ENCODE data around the gene TRPV2. TPM values are rescaled to one million over a fixed set of nuclear protein-coding genes. Genes with fewer than 3 reads are reported as not detected.
A peak's percentile ranks its signal among the peaks of the same experiment; 100 is the strongest.

Gene TRPV2
- total RNA-seq, 1 donor from 2014 or later: 2.1 TPM

DNA sequence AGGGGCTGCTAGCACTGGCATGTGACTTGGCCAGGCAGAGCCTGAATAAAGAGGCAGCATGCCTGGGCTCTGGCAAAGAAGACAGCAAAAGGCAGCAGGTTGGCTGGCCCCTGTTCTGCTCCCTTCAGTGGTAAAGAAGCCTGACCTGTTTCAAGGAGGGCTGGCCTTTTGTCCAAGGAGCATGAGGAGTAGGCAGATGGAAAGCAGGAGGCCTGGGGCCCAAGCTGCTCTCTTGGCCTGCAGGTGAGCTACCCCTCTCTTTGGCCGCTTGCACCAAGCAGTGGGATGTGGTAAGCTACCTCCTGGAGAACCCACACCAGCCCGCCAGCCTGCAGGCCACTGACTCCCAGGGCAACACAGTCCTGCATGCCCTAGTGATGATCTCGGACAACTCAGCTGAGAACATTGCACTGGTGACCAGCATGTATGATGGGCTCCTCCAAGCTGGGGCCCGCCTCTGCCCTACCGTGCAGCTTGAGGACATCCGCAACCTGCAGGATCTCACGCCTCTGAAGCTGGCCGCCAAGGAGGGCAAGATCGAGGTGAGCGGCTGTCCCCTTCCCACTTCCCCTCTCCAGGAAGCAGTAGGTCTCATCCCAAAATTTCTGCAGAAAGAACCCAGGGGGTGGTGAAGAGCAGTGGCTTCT is 8.0 kb downstream of the TRPV2 start:
- H3K9me3 Mint-ChIP-seq: no peaks in the 10 kb centered on the region
- no peak for DNase-seq (ENCODE audit: low spot score in 2 of 2, unreplicated experiment in 2 of 2)
- H3K36me3 Mint-ChIP-seq: no peaks in the 10 kb centered on the region
- no peaks in the 10 kb centered on the region for H3K27me3 Mint-ChIP-seq (ENCODE audit: low read depth)
- peaks cover 12% of the 10 kb centered on the region for H3K4me1 Mint-ChIP-seq
- no peak overlapping the region for H3K4me3 Mint-ChIP-seq
- no peak overlapping the region for H3K27ac Mint-ChIP-seq
- TF ChIP-seq, protein P1, sequence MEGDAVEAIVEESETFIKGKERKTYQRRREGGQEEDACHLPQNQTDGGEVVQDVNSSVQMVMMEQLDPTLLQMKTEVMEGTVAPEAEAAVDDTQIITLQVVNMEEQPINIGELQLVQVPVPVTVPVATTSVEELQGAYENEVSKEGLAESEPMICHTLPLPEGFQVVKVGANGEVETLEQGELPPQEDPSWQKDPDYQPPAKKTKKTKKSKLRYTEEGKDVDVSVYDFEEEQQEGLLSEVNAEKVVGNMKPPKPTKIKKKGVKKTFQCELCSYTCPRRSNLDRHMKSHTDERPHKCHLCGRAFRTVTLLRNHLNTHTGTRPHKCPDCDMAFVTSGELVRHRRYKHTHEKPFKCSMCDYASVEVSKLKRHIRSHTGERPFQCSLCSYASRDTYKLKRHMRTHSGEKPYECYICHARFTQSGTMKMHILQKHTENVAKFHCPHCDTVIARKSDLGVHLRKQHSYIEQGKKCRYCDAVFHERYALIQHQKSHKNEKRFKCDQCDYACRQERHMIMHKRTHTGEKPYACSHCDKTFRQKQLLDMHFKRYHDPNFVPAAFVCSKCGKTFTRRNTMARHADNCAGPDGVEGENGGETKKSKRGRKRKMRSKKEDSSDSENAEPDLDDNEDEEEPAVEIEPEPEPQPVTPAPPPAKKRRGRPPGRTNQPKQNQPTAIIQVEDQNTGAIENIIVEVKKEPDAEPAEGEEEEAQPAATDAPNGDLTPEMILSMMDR (IDR thresholded peaks at IDR 0.05; ENCODE audit: unreplicated experiment): no peak

DNA sequence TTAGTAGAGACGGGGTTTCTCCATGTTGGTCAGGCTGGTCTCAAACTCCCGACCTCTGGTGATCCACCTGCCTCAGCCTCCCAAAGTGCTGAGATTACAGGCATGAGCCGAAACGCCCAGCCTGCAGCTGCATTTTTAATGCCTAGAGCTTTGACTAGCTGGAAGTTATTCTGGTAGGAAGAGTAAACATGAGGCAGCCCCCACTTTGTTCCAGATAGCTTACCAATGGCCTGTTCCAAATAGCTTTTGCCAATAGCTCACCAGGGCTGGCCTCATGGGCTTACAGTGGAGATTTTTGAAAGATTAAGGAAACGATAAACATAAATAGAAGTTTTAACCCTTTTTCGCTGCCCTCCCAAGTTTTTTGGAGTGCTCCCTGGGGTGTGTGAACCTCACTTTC is 9.8 kb downstream of the TRPV2 start:
- Mint-ChIP-seq H3K4me1 (no peaks in the 10 kb centered on the region), H3K9me3 (no peaks in the 10 kb centered on the region), H3K36me3 (no peaks in the 10 kb centered on the region), H3K27me3 (ENCODE audit: low read depth) (no peaks in the 10 kb centered on the region), H3K4me3 (no peak overlapping the region), H3K27ac (no peak overlapping the region)
- TF ChIP-seq, protein P1 (IDR thresholded peaks at IDR 0.05; ENCODE audit: unreplicated experiment): no peak
- no peak for DNase-seq (ENCODE audit: low spot score in 2 of 2, unreplicated experiment in 2 of 2)

DNA sequence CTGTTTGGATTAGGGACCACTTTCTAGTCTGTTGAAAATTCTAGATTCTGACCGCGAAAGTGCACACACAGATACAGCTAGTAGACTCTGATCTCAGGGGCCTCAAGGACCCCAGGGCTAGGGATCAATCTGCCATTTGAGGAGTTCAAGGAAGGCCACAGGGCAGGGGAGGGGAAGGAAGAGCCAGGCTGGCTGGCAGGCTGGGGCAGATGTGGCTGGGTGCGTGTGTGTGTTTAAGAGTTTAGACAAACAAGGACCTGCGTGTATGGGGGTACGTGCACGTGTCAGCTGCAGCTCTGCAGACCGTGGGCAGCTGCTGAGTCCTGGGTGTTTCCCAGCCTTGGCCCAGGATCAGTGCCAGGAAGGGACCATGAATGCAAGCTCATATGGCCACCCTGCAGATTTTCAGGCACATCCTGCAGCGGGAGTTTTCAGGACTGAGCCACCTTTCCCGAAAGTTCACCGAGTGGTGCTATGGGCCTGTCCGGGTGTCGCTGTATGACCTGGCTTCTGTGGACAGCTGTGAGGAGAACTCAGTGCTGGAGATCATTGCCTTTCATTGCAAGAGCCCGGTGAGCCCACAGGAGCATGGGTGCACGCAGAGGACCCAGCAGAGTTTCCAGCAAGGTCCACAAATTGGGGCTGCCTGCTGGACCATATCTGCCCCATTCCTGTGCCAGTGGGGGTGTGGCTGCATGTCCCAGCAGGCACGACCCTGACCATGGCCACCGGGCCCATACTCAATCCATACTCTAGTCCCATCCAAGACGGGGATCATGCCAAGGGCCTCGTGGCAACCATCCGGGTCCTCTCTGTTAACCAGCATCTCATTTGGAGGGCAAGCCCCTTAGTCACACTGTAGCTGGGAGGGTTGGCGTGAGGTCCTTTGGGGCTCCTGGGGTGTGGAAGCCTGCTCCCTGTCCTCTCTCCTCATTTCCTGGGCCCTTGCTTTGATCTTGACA is 10.6 kb downstream of the TRPV2 start:
- no peaks in the 10 kb centered on the region for H3K36me3 Mint-ChIP-seq
- DNase-seq (ENCODE audit: low spot score in 2 of 2, unreplicated experiment in 2 of 2): no peak
- TF ChIP-seq, protein P1 (IDR thresholded peaks at IDR 0.05; ENCODE audit: unreplicated experiment): no peak
- H3K27ac Mint-ChIP-seq: no peak overlapping the region
- H3K27me3 Mint-ChIP-seq (ENCODE audit: low read depth): no peaks in the 10 kb centered on the region
- no peaks in the 10 kb centered on the region for H3K4me1 Mint-ChIP-seq
- no peaks in the 10 kb centered on the region for H3K9me3 Mint-ChIP-seq
- no peak overlapping the region for H3K4me3 Mint-ChIP-seq

DNA sequence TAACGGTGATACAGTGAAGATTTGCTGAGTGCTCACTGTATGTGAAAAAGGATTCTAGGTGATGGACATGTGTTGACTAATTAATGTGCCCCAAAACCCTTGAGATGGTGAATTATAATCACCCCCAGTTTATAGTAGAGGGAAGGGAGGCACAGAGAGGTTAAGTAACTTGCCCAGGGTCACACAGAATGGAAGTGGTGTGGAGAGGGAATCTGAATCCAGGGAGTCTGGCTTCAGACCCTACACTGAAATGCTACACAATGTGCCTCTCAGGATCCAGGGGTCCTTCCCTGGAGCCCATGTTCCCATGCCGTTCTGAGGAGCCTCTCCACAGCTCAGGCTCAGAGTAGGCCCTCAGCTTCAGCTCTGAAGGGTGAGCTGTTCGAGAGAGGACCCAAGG is 11.6 kb downstream of the TRPV2 start:
- TF ChIP-seq, protein P1 (IDR thresholded peaks at IDR 0.05; ENCODE audit: unreplicated experiment): no peak
- no peaks in the 10 kb centered on the region for H3K9me3 Mint-ChIP-seq
- no peak overlapping the region for H3K27ac Mint-ChIP-seq
- H3K4me1 Mint-ChIP-seq: no peaks in the 10 kb centered on the region
- no peak for DNase-seq (ENCODE audit: low spot score in 2 of 2, unreplicated experiment in 2 of 2)
- H3K27me3 Mint-ChIP-seq (ENCODE audit: low read depth): no peaks in the 10 kb centered on the region
- H3K36me3 Mint-ChIP-seq: no peaks in the 10 kb centered on the region
- H3K4me3 Mint-ChIP-seq: no peak overlapping the region

DNA sequence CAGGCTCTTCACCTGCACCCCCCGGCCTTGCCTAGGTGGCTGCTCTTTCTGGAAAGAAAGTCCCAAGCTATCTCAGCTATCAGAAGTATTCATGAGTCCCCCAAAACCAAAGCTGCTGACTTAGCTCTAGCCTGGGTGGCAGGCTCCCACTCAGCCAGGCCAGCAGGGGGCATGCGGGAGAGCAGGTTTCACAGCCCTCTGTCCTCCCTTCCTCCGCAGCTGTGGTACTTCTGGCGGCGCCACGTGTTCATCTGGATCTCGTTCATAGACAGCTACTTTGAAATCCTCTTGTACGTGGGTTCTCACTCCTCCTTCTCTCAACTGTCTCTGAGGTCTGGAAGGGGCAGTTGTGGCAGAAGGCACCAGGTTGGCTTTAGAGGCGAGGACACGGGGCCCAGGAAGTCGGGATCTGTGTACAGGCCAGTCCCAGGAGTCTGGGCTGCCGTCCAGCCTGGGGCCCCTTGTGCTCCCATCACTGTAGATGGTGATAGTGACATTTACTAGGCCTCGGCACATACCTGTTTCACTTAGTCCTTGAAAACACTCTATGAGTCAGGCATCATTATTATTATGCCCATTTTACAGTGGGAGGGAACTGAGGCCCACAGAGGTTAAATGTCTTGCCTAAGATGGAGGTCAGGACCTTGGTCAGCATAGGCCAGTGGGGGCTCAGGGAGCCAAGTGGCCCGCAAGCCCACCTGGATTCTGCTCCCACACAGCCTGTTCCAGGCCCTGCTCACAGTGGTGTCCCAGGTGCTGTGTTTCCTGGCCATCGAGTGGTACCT is 12.9 kb downstream of the TRPV2 start:
- Mint-ChIP-seq H3K36me3 (no peaks in the 10 kb centered on the region), H3K27me3 (ENCODE audit: low read depth) (no peaks in the 10 kb centered on the region), H3K4me1 (no peaks in the 10 kb centered on the region), H3K27ac (no peak overlapping the region), H3K4me3 (no peak overlapping the region), H3K9me3 (no peaks in the 10 kb centered on the region)
- DNase-seq (ENCODE audit: low spot score in 2 of 2, unreplicated experiment in 2 of 2): peak; percentile 48 to 63
- TF ChIP-seq, protein P1 (IDR thresholded peaks at IDR 0.05; ENCODE audit: unreplicated experiment): peak; percentile 55
